Measurements from ENCODE around the gene NIN. TPM values are rescaled to one million over a fixed set of nuclear protein-coding genes. Genes with fewer than 3 reads are reported as not detected.

The NIN gene
- total RNA-seq, 1 donor from 2014 or later = 45.4 TPM

DNA sequence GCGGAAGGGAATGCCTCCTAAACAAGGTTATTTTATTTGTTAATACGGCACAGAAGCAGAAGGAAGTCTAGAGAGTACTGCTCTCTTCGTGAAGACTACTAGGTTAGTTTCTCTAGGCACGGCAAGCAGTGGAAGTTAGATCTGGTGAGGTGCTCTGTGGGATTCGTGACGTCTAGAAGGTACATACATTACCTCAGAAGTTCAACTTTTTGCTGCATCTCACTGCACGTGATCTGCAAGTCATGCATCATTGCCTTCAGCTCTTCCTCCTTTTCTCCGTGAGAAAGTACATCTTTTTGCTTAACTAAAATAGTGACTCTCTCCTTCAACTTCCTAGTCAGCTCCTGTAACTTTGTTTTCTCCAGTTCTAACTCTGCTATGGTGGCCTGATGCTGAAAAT lies 74.7 kb downstream of the NIN start:
- Histone ChIP-seq H3K79me2 (ENCODE audit: insufficient read depth, low read length) (no peaks in the 10 kb centered on the region), H3K27me3 (ENCODE audit: insufficient read depth, low read length) (no peaks in the 10 kb centered on the region), H3K4me2 (ENCODE audit: low read length) (no peak overlapping the region), H3K9me3 (ENCODE audit: insufficient read depth, low read depth, low read length) (no peaks in the 10 kb centered on the region), H2AFZ (ENCODE audit: low read depth, low read length) (no peak overlapping the region), H3K36me3 (ENCODE audit: insufficient read depth, low read length) (peaks cover 26% of the 10 kb centered on the region), H4K20me1 (ENCODE audit: insufficient read depth, low read length) (no peaks in the 10 kb centered on the region), H3K27ac (ENCODE audit: low read depth, low read length) (no peak overlapping the region), H3K4me3 (ENCODE audit: insufficient read depth, low read depth, low read length) (no peak overlapping the region), H3K4me1 (ENCODE audit: insufficient read depth, low read length) (no peaks in the 10 kb centered on the region), H3K9ac (ENCODE audit: low read length) (no peak overlapping the region)
- no peak for TF ChIP-seq EZH2 (IDR thresholded peaks at IDR 0.05; ENCODE audit: insufficient read depth, low read length)
- TF ChIP-seq CTCF (IDR thresholded peaks at IDR 0.05; ENCODE audit: insufficient read depth, low read depth, low read length) = no peak
- Mint-ChIP-seq H3K9me3 (ENCODE audit: unreplicated experiment) (no peaks in the 10 kb centered on the region), H3K4me3 (ENCODE audit: unreplicated experiment) (no peak overlapping the region), H3K27ac (ENCODE audit: unreplicated experiment) (no peak overlapping the region), H3K4me1 (ENCODE audit: low read depth, unreplicated experiment) (no peaks in the 10 kb centered on the region), H3K36me3 (ENCODE audit: low read depth, unreplicated experiment) (peaks cover 9% of the 10 kb centered on the region), H3K27me3 (ENCODE audit: low read depth, unreplicated experiment) (no peaks in the 10 kb centered on the region)
- DNase-seq (ENCODE audit: low read depth) (no peak), FAIRE-seq (no peak)

- H3K9me3 Mint-ChIP-seq (ENCODE audit: unreplicated experiment) = no peaks in the 10 kb centered on the region
- Histone ChIP-seq H3K79me2 (ENCODE audit: insufficient read depth, low read length) (no peaks in the 10 kb centered on the region), H2AFZ (ENCODE audit: low read depth, low read length) (no peak overlapping the region), H4K20me1 (ENCODE audit: insufficient read depth, low read length) (no peaks in the 10 kb centered on the region), H3K4me1 (ENCODE audit: insufficient read depth, low read length) (no peaks in the 10 kb centered on the region), H3K27ac (ENCODE audit: low read depth, low read length) (no peak overlapping the region), H3K4me2 (ENCODE audit: low read length) (no peak overlapping the region), H3K9ac (ENCODE audit: low read length) (no peak overlapping the region), H3K27me3 (ENCODE audit: insufficient read depth, low read length) (no peaks in the 10 kb centered on the region), H3K9me3 (ENCODE audit: insufficient read depth, low read depth, low read length) (no peaks in the 10 kb centered on the region), H3K36me3 (ENCODE audit: insufficient read depth, low read length) (peaks cover 6% of the 10 kb centered on the region), H3K4me3 (ENCODE audit: insufficient read depth, low read depth, low read length) (no peak overlapping the region)
- H3K27me3 Mint-ChIP-seq (ENCODE audit: low read depth, unreplicated experiment) = no peaks in the 10 kb centered on the region
- peaks cover 25% of the 10 kb centered on the region for H3K36me3 Mint-ChIP-seq (ENCODE audit: low read depth, unreplicated experiment)
- DNase-seq (ENCODE audit: low read depth) (no peak), FAIRE-seq (no peak)
- TF ChIP-seq CTCF (IDR thresholded peaks at IDR 0.05; ENCODE audit: insufficient read depth, low read depth, low read length) (no peak), EZH2 (IDR thresholded peaks at IDR 0.05; ENCODE audit: insufficient read depth, low read length) (no peak)
- H3K4me3 Mint-ChIP-seq (ENCODE audit: unreplicated experiment) = no peak overlapping the region
- H3K4me1 Mint-ChIP-seq (ENCODE audit: low read depth, unreplicated experiment) = no peaks in the 10 kb centered on the region
- peak overlapping the region; percentile 8 for H3K27ac Mint-ChIP-seq (ENCODE audit: unreplicated experiment)
Measured at GRCh38 chr14:50750323-50750722, 80.6 kb downstream of the NIN start.

DNA sequence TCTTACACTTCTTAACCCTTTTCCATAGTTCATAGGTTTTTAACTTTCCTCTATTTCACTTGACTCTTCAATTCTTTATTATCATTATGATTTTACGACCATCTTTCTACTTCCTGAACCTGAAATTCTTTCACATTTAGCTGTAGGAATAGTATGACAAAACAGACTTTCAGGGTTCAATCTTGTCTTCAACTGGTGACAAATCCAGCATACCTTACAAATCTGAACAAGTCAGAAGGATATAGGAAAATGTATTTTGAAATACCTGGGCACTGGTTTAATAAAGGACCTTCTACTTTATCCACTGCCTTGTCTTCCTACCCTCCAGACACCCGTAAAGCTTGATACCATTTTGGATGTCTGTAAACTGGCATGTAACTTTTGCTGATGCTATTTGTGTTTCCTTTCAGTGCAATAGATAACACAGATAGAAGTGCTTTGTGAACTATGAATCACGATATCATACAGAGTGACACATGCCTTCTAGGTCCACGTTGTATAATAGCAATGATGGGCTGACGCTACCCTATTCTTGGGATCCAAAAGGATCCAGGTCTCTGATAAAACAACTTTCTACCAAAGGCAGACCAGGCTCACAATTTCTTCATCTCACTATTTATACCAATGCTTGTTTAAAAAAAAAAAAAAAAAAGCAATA lies 85.4 kb downstream of the NIN start:
- Mint-ChIP-seq H3K4me1 (ENCODE audit: low read depth, unreplicated experiment) (peaks cover 8% of the 10 kb centered on the region), H3K27ac (ENCODE audit: unreplicated experiment) (no peak overlapping the region), H3K9me3 (ENCODE audit: unreplicated experiment) (no peaks in the 10 kb centered on the region), H3K27me3 (ENCODE audit: low read depth, unreplicated experiment) (no peaks in the 10 kb centered on the region), H3K36me3 (ENCODE audit: low read depth, unreplicated experiment) (peaks cover 15% of the 10 kb centered on the region), H3K4me3 (ENCODE audit: unreplicated experiment) (no peak overlapping the region)
- H3K27ac ChIP-seq (ENCODE audit: low read depth, low read length) = no peak overlapping the region
- no peaks in the 10 kb centered on the region for H3K9me3 ChIP-seq (ENCODE audit: insufficient read depth, low read depth, low read length)
- no peak overlapping the region for H2AFZ ChIP-seq (ENCODE audit: low read depth, low read length)
- no peaks in the 10 kb centered on the region for H3K79me2 ChIP-seq (ENCODE audit: insufficient read depth, low read length)
- H3K4me2 ChIP-seq (ENCODE audit: low read length) = no peak overlapping the region
- no peaks in the 10 kb centered on the region for H3K27me3 ChIP-seq (ENCODE audit: insufficient read depth, low read length)
- no peak overlapping the region for H3K9ac ChIP-seq (ENCODE audit: low read length)
- H4K20me1 ChIP-seq (ENCODE audit: insufficient read depth, low read length) = no peaks in the 10 kb centered on the region
- no peak overlapping the region for H3K4me3 ChIP-seq (ENCODE audit: insufficient read depth, low read depth, low read length)
- TF ChIP-seq CTCF (IDR thresholded peaks at IDR 0.05; ENCODE audit: insufficient read depth, low read depth, low read length) = no peak
- no peak for TF ChIP-seq EZH2 (IDR thresholded peaks at IDR 0.05; ENCODE audit: insufficient read depth, low read length)
- H3K36me3 ChIP-seq (ENCODE audit: insufficient read depth, low read length) = peaks cover 18% of the 10 kb centered on the region
- DNase-seq (ENCODE audit: low read depth) (no peak), FAIRE-seq (no peak)
- H3K4me1 ChIP-seq (ENCODE audit: insufficient read depth, low read length) = no peaks in the 10 kb centered on the region

Data from astrocyte (in vitro differentiated cells and primary cell).